HL-60/S4 treated with phorbol 12-myristate 13-acetate at 8.2 ng/mL for 4 days and 3 days (cell line): ENCODE data around the gene SH3BP4.

Experiments
- in situ Hi-C: fragments of 300-500 bp; cut with MboI; formaldehyde crosslinking; loops from 2 replicates; pipeline ENCODE4 v1.15.0; 2022; ENCODE audit warnings: low sequenced_read_pairs

The SH3BP4 gene

DNA sequence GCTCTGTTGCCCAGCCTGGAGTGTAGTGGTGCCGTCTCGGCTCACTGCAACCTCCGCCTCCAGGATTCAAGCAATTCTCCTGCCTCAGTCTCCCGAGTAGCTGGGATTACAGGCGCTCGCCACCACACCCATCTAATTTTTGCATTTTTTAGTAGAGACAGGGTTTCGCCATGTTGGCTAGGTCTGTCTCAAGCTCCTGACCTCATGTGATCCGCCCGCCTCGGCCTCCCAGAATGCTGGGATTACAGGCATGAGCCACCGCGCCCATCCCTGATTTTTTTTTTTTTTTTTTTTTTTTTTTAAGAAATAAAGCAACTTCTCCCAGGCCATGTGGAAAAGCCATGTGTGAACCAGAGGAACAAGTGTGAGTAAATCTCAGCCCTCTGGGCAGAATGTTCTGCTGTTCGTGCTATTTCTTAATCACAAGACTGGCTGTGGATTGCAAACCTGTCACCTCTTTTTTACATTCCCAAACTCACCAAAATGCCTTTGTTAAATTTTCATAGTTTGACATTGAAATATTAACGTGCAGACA is 6.4 kb upstream of the SH3BP4 start:
- in situ Hi-C loops: no loop called here

DNA sequence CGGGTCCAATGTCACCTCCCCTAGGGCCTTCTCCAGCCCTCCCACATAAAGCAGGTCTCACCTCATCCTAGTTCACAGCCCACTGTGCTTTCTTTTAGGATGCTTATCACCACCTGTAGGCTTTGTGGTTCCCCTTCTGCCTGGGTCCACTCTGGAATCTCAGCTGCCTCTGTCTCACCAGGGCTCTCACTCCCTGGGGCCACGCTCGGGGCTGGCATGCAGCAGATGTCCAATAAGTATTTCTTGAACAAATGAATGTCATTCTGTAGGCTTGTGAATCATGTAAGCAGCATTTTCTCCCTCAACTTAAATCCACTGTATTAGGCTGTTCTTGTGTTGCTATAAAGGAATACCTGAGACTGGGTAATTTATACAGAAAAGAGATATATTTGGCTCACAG is 4.3 kb upstream of the SH3BP4 start:
- in situ Hi-C loops: no loop called here

DNA sequence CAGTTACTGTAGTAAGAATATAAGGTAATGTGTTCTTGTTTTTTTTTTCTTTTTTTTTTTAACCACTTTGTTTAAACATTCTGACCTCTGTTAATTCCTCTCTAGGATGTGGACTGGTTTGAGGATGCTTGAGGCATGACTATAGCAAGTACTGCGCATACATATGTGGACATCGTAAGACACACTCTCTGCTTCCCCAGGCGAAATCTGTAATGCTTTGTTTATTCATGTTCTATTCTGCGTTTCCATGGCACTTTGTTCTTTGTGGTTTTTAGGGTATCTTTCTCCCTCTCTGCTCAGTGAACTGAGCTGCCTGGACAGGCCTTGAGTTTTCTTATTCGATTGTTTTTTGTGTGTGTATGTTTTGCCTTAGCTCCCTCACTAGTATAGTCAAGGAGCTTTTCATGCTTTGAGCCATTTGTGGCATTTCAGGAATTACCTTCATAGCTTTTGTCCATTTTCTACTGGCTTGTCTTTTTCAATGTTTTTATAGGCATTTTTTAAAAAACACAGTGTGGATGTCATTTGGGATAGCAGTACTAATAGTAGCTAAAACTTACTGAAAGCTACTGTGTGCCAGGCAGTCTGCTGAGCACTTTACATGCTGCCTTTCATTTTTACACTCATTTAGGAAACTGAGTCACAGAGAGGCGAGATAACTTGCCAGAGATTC is 1.9 kb upstream of the SH3BP4 start:
- in situ Hi-C loops: no loop called here

DNA sequence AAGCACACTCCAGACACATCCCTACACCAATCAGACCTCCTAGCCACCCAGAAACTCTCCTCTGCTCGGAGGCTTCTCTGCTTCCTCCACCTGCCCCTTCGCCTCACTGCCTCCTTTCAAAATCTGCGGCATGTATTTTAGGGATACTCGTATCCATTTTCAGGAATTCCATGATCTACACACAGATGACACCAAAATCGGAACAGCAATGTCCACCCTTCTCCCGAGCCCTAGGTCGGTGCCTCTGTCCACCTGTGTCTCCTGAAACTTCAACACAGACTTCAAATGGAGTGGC is 1.4 kb upstream of the SH3BP4 start:
- in situ Hi-C loops: no loop called here

DNA sequence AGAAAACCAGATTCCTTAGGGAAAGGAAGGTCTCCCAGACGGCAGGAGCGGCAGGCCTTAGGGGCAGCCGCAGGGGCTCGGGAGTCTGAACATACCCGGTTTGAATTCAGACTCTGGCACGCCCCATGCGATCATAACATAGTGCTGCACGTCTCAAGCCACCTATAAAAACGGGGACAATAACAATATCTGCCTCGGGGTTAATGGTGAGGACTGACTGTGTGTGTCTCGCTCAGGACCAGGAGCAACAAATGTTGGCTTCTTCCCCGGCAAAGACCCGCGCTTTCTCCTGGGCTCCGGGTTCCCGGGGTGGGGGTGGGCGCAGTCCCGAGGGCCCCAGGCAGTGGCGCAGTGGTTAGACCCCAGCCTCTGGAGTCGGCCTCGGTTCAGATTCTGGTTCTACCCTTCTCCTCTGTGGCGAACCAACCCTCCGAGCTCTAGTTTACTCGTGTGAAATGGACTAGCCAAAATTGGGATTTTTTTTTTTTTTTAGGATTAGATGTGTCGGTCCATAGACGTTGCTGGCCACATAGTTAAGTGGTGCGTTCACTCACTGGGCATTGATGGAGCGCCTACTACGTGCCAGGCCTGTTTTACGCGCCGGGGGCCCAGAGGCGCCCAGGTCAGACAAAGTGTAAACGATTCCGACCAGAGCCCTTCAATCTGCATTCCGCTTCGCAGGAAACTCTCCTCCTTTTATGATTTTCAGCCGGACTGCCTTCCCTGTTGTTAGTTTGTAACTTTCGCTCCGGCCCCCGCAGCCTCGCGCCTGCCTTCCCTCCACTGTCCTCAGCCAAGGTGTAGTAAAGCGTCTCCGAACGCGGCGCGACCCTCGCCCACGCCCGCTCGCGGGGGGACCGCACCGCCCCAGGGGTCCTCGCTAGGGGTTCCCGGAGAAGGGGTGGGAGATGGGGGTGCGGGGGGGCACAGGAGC is 820 bp upstream of the SH3BP4 start:
- in situ Hi-C loops: no loop called here

DNA sequence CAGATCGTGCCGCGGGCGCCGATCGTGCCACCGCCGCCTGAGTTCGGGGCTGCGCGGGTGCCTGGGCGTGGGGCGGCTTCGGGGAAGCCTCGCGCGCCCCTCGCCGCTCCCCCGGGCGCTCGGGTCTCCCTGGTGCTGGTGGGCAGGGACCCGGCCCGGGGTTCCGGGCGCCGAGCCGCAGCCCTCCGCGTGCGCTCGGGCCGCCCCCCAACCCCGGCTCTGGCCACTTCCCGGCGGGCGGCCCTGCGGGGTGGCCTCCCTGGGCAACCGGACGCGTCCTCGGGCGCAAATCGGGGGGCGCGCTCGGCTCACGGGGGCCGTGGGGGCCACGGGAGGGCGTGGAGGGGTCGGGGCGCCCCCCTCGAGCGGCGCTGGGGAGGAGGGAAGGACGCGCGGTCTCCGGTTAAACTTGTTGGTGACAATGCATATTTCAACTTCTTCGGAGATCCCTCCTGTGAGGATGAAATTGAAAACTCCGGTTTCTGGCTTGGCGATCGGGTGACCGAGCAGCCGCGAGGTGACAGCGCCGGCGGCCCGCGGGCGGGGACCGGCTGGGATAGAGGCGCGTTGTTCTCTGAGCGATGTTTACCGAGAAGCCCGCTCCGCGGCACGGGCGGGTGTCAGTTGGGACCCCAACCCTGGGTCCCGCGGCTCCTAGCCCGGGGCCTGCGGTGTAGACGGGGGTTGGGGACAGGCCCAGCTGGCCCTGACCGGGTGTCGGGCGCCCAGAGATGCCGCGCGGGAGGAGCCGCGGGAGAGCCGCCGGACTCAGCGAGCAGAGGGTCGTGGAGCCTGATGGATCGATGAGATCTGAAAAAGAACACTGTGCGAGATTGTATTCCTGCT is 676 bp downstream of the SH3BP4 start:
- in situ Hi-C loops: no loop called here

DNA sequence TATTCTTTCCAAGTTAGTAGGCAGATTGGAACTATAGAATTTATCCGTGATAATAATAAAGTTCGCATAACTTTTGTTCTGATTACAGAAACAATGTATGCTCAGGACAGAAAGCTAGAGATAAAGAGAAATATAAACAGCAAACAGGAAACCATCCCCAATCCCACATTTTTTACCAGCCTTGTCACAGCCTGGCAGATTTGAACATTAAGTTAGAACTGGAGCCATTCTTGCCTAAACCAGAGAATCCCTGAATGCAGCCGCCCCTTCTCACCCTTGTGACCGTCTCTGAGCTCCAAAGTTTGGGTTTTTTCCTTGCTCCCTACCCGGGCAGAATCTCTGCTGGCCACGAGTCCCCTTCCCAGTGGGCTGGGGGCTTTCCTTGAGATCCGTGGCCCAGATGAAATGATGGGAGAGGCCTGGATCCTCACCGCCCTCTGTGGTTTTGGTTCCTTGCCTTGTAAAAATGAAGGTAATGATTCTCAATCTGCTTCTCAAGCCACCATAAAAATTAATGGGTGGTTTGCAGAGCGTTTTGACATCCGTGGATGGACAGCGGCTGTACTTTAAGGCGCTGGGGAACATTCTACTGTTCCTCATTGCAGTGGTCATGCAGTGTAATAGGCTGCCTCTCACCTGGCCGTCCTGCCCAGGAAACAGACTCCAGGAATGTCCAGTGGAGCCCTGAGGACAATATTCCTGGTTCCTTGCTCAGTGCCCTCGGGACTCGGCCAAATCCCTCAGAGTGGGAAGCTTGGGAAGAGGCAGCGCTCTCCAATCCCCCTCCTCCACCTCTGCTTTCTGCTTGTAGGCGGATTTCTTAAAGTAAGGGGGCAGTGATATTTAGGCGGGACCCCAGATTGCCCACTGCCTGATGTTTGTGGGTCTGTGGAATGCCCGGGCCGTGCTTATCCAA is 1.6 kb downstream of the SH3BP4 start:
- in situ Hi-C loops: no loop called here

DNA sequence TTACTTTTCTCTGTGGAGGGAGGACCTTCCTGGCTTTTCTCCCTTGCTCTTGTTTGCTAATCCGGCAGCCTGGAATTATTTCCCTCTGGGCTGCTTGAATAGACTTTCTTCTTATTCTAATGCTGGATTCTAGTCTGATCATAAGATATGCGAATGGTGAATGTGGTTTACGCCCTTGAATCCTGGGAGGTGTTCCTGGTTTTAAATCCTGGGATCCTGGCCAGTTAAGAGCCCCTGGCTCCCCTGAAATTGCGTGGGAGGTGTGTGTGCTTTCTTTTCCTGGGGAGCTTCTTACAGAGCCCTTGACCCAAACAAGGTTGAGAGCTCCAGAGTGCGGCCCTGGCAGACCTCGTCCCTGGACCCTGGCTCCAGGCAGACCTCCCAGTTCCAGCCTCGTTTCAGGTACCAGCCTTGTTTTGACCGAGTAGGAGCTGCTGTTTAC is 2.8 kb downstream of the SH3BP4 start:
- in situ Hi-C loops: no loop called here

DNA sequence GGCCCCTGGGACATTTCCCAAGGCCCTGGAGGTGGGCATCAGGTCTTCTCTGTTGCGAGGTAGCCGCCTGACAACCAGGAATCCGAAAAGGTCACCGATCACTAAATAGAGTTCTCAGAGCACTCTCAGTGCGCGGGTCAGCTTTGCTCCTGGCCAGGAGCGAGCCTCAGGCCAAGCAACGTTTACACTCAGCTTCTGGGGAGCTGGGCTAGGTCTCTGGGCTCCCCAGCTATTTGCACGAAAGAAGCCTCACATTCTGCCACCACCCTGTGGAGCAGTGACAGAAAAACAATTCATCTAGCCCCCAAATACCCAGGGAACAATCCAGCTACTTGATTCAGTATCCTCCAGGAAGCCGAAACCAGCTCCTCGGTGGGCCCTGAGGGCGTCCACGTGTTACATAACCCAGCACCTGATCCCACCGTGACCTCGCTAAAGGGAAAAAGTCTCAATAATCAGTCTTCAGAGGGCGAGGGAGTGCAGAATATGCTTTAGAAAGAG is 3.3 kb downstream of the SH3BP4 start:
- in situ Hi-C loops: no loop called here

DNA sequence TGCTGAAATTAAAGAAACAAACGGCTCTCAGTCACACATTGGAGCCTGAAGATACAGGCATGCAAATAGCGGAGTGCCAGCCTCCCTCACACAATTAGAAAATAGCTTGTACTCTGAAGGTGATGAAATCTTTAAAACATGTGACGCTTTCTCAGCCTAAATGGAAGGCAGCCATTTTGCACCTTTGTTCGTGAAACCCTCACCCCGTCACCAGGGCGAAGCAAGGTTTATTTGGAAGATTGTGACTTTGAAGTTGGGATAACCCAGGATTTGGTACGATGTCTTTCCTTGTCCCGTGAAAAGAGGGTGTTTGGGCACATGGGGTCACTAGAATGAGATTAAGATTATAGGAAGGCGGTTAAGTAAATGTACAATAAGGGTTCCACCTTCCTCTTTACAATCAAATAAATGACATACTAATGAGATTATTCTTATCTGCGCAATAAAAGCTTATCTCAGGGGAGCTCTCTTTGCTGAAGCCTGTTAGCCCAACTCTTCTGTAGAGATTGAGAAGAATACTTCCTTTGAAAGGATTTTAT is 4.2 kb downstream of the SH3BP4 start:
- in situ Hi-C loops: no loop called here

DNA sequence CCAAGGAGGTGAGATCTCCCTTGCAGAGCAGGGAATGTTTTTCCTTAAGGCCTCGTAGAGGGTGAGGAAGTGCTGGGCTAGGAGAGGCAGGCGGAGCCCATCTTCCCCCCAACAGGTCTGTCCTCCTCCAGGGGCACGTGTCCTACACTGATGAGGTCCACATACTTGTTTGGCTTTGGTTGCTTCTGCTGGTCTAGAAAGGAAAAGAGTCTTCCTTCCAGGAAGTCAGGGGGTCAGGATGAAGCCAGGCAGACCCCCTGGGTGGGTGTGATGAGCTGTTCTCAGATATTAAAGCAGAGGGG is 6.0 kb downstream of the SH3BP4 start:
- in situ Hi-C loops: no loop called here

DNA sequence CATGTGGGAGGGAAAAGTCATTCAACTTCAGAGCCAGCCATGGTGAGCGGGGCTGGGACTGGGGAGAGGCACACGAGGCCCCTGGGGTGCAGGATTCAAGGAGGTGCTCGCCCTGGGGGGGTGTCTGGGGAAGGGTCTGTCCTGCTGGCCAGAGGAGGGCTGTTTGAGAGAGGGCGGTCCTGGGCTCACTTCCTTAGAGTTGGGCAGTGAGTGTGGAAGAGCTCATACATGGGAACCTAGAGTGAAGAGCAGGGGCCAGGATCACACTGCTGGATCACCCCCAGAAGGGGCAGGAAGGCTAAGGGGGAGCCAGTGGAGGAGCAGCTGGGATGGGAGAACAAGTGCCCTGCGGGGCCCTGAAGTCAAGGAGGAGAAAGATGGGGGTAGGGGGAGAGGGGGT is 6.5 kb downstream of the SH3BP4 start:
- in situ Hi-C loops: no loop called here

DNA sequence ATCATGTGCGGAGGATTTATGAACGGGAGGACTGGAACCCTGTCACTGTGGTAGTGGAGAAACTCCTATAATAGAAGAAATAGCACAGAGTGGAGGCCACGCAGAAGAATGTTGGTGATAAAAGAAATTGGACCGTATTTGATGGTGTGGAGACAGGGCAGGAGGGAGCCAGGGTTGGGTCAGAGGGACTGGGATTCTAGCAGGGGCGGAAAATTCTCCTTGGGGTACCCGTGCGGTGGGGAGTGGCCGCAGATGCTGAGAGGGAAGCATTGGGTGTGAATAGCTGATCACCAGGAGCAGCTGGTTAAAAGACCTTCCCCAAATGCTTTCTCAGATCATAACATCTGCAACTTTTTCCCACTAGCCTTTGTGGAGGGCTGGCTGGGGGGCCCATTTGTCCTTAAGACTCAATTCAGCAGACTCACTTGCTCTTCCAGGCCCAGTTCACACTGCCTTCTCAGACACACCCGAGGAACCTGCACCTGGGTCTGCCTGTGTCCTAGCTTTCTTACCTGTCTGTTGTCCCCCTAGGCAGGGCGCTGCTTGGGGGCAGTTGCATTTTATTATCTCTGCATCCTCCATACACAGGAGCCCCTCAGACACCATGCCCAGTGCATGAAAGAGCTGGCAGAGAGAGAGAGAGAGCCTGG is 7.1 kb downstream of the SH3BP4 start:
- in situ Hi-C loops: no loop called here

DNA sequence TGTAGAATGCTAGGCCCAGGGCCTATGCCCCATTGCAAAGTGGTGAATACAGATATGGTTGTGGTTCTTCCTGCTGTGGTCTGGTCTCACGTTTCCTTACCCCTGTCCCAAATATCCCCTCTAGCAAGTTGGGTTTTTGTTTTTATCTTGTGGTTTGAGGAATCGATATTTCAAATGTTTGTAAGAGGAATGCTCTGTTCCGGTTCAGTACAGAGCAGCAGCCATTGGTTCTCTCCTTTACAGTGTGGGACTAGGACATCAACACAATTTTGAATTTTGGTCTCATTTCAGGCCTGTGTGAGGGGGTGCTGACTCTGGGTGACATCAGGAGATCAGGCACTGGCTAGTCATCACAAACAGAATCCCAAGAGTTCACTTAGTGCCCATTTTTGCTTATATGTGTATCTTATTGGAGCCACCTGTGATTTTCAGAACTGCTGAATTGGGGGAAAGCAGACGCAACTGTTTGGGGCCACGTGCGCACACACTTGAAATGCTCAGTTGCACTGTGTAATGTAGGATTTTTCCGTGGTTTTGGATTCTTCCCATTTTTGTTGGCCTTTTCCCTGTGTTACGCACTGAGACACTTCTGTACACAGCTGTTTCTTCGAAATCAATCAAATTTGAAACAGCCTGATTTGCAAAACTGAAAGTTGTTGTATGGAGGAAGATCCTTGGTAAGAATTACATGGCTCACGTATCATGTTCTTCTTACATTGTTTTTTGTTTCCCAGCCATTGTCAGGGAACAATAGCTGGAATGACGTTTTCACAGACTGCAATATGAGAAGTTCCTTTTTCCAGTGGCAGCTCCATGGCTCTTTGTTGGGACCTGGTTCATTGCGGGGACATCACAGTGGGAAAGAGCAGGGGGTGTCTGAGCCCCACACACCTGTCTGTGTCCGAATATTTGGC is 8.6 kb downstream of the SH3BP4 start:
- in situ Hi-C loops: no loop called here

DNA sequence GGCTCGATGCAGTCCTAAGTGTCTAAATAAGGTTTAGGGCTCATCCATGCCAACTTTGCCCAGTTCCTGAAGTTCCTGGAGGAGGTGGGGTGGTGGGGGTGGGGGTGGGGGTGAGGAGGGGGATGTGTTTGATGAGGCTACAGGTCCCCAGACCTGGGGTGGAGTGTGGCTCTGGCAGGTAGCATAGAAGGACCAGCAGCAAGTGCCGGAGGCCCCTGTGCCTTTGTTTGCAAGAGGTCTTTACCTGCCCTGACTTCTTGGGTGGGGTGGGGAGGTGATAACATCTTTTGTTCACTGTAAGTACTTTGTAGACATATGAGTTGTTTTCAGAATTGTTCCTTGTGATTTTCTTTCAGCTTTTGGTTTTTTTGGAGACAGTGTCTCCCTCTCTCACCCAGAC is 10.0 kb downstream of the SH3BP4 start:
- in situ Hi-C loops: no loop called here

DNA sequence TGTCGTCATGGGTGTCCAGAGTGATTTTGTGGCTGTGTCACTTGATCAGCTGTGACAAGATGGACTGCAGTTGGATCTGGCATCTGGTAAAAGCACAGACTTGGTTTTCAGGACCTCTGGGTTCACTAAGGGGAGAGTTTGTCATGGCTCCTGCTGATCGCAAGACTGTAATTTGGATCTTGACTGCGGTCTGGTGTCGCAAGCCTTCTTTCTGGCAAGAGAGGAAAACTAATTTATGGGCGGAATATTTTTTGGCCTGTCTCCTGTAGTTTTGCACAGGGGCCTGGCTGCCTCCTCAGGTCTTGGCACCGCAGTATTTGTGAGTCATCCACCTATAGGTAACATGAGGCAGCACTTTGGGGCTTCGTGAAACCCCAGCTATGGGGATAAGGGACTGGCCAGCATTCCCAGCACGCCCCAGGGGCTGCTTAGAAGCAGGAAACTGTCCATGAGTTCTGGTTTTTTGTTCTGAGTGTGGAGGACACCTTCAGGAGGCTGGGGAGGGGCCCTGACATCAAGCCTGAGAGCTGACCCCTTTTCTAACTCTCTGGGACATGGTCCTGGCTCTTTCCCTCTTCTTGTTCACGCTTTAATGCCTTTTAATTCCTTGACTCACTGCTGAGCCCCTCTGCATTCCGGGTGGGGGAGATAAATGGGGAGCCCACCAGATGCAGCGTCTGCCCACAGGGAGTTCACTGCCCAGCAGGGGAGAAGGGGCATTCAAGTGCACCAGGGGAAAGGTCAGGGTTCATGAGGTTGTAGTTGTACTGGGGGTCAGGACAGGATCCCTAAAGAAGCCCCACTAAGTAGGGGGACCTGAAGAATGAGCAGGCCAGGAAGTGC is 12.2 kb downstream of the SH3BP4 start:
- in situ Hi-C loops: no loop called here

DNA sequence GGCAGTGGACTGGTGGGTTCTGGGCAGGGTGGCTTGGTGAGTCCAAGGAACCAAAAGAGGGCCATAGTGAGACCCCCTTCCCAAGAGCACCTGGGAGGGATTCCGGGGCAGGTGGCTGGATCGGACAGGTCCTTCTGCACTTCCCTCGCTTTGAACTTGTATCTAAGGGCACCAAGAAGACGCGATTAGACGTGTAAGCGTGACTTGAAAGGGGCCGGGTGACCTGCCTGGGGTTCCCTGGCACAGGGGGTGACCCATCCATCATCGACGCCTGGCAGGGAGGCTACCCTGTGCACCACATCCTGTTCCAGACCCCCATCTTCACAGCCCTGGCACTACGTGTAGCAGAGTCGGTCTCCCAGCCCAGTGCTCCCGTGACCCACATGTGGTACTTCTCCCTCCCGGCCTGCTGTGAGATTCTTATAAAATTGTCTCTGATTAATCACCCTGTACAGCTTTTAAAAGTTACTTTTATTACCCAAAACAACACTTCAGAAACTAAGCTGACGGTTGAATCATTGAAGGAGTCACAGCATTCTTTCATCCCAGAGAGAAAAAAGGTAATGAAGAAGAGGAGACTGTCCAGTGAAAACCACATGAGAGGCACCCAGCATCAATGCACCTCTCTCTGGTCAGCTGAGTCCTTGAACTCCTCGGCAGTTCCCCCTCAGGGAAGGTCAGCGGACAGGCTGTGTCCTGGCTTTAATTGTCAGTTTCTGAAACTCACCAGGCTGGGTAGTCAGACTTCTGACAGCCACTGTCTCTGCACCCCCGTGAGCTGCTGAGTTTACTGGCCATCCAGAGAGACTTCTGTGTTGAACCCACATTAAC is 13.0 kb downstream of the SH3BP4 start:
- in situ Hi-C loops: no loop called here
